Tibial artery (tissue), 4 donors: ENCODE results near the gene DCLK1.

Experiments used
- DNase-seq, 2 donors: peaks; one replicate each; pipeline ENCODE4 v3.0.0-alpha.2; 2019
- H3K27ac ChIP-seq, 2 donors: fragments of 200-600 bp; sonication (generic) in 1 of 2; 1 replicate in 1 of 2; 2 replicates in 1 of 2; pipeline ENCODE4 v1.5.1; 2018 to 2019; ENCODE audit warnings: mild to moderate bottlenecking in 1 of 2
- H3K27me3 ChIP-seq, 2 donors: fragments of 200-600 bp; sonication (generic) in 1 of 2; one replicate each; pipeline versions ENCODE4 v1.5.1 to v1.6.0; 2016 to 2019
- H3K36me3 ChIP-seq, 3 donors: fragments of 200-600 bp; sonication (generic) in 2 of 3; one replicate each; pipeline ENCODE4 v1.5.1; 2016 to 2019; ENCODE audit warnings: mild to moderate bottlenecking in 2 of 3
- H3K4me1 ChIP-seq, 4 donors: fragments of 200-600 bp; sonication (generic) in 2 of 4; 1 replicate in 3 of 4; 2 replicates in 1 of 4; pipeline ENCODE4 v1.5.1; 2016 to 2019
- H3K4me3 ChIP-seq, 2 donors: fragments of 200-600 bp; sonication (generic) in 1 of 2; 1 replicate in 1 of 2; 2 replicates in 1 of 2; pipeline ENCODE4 v1.5.1; 2018 to 2019; ENCODE audit warnings: mild to moderate bottlenecking in 2 of 2
- H3K9me3 ChIP-seq, 3 donors: fragments of 200-600 bp; sonication (generic) in 1 of 3; one replicate each; pipeline ENCODE4 v1.5.1; 2016 to 2019
- CTCF ChIP-seq, 2 experiments: fragments of 200-600 bp in 1 of 2; fragments of 450-650 bp in 1 of 2; IDR thresholded peaks; one replicate each; pipeline ENCODE4 v1.5.1; 2017 to 2019; ENCODE audit warnings: antibody characterized with exemption in 2 of 2, mild to moderate bottlenecking in 1 of 2, moderate library complexity in 1 of 2
- intact Hi-C: fragments of 100-400 bp; cut with DNase I; formaldehyde crosslinking; loops from one replicate; pipeline ENCODE4 v1.15.0; 2023; ENCODE audit warnings: low total_unique reads

The DCLK1 gene

GRCh38 chr13:35832551-35832950, 298.6 kb downstream of the DCLK1 start:
- DNase-seq = no peak
- Histone ChIP-seq H3K27ac (no peak overlapping the region), H3K36me3 (no peaks in the 10 kb centered on the region), H3K27me3 (no peaks in the 10 kb centered on the region), H3K4me1 (peaks cover 0 to 34% (median 8%) of the 10 kb centered on the region in 4 donors), H3K4me3 (no peak overlapping the region), H3K9me3 (no peaks in the 10 kb centered on the region)
- no peak for TF ChIP-seq CTCF (IDR thresholded peaks at IDR 0.05)
- intact Hi-C loops = no loop called here

GRCh38 chr13:35830850-35831450, 300.2 kb downstream of the DCLK1 start:
- Histone ChIP-seq H3K36me3 (no peaks in the 10 kb centered on the region), H3K27me3 (no peaks in the 10 kb centered on the region), H3K27ac (no peak overlapping the region), H3K4me1 (peaks cover 0 to 34% (median 8%) of the 10 kb centered on the region in 4 donors), H3K9me3 (no peaks in the 10 kb centered on the region), H3K4me3 (no peak overlapping the region)
- TF ChIP-seq CTCF (IDR thresholded peaks at IDR 0.05) = no peak
- intact Hi-C loops = no loop called here
- no peak for DNase-seq

- H3K27me3 ChIP-seq = no peaks in the 10 kb centered on the region
- H3K4me1 ChIP-seq = peaks cover 0 to 9% (median 3%) of the 10 kb centered on the region in 4 donors
- H3K27ac ChIP-seq = no peak overlapping the region
- no peak for TF ChIP-seq CTCF (IDR thresholded peaks at IDR 0.05)
- no peak for DNase-seq
- H3K9me3 ChIP-seq = no peaks in the 10 kb centered on the region
- intact Hi-C loops = no loop called here
- H3K4me3 ChIP-seq = no peak overlapping the region
- H3K36me3 ChIP-seq = no peaks in the 10 kb centered on the region
Observed at GRCh38 chr13:35826626-35827254, 304.4 kb downstream of the DCLK1 start.

GRCh38 chr13:35824825-35825224, 306.4 kb downstream of the DCLK1 start:
- Histone ChIP-seq H3K4me3 (no peak overlapping the region), H3K9me3 (no peaks in the 10 kb centered on the region), H3K27me3 (no peaks in the 10 kb centered on the region), H3K4me1 (peaks cover 0 to 9% (median 3%) of the 10 kb centered on the region in 4 donors), H3K27ac (no peak overlapping the region), H3K36me3 (no peaks in the 10 kb centered on the region)
- DNase-seq = no peak
- intact Hi-C loops = no loop called here
- no peak for TF ChIP-seq CTCF (IDR thresholded peaks at IDR 0.05)

GRCh38 chr13:35824395-35824794, 306.8 kb downstream of the DCLK1 start:
- Histone ChIP-seq H3K4me3 (no peak overlapping the region), H3K9me3 (no peaks in the 10 kb centered on the region), H3K4me1 (peaks cover 0 to 9% (median 3%) of the 10 kb centered on the region in 4 donors), H3K36me3 (no peaks in the 10 kb centered on the region), H3K27ac (no peak overlapping the region), H3K27me3 (no peaks in the 10 kb centered on the region)
- DNase-seq = no peak
- intact Hi-C loops = no loop called here
- no peak for TF ChIP-seq CTCF (IDR thresholded peaks at IDR 0.05)
